ENCODE results near the gene SBK2. TPM values are rescaled to one million over a fixed set of nuclear protein-coding genes. Genes with fewer than 3 reads are reported as not detected.
A peak's percentile ranks its signal among the peaks of the same experiment; 100 is the strongest.
"Not testable (repeated sequence)": the region's sequence is repeated elsewhere in the genome, so short reads cannot be mapped to it uniquely, and the experiment has no call there.

Gene SBK2, protein sequence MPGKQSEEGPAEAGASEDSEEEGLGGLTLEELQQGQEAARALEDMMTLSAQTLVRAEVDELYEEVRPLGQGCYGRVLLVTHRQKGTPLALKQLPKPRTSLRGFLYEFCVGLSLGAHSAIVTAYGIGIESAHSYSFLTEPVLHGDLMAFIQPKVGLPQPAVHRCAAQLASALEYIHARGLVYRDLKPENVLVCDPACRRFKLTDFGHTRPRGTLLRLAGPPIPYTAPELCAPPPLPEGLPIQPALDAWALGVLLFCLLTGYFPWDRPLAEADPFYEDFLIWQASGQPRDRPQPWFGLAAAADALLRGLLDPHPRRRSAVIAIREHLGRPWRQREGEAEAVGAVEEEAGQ
- not detected for total RNA-seq

DNA sequence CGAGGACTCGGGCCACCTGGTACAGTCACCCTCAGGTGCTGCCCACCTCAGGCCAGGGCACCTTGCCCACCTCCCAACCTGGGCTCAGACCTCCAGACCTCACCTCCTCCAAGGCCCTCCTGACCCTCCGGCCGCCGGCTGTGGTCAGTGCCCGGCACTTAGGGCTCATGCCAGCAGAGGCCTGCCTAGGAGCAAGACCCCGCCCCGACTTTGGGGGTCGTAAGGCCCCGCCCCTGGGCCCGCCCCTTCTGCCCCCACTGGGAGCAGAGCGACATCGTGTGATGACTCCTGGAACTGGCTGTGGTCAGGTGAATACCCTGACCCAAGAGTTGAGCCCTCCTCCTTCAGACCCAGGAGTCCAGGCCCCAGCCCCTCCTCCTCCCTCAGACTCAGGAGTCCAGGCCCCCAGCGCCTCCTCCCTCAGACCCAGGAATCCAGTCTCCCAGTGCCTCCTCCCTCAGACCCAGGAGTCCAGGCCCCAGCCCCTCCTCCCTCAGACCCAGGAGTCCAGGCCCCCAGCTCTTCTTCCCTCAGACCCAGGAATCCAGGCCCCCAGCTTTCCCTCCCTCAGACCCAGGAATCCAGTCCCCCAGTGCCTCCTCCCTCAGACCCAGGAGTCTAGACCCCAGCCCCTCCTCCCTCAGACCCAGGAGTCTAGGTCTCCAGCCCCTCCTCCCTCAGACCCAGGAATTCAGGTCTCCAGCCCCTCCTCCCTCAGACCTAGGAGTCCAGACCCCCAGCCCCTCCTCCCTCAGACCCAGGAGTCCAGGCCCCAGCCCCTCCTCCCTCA, at the start of gene SBK2:
TSS of gene SBK2 (minus strand) at position 183 of the 790 bp plus-strand sequence. CDS start 839 bp downstream, outside the sequence.
- Mint-ChIP-seq H3K36me3 (ENCODE audit: low read depth) (no peaks in the 10 kb centered on the region), H3K4me3 (no peak within 1 kb of the TSS), H3K27ac (no peak within 1 kb of the TSS), H3K4me1 (no peaks in the 10 kb centered on the region), H3K9me3 (no peaks in the 10 kb centered on the region), H3K27me3 (no peaks in the 10 kb centered on the region)
- ChIA-PET CTCF (no interaction called here), POLR2A (no interaction called here)
- DNase-seq: no peak

- DNase-seq: no peak
- POLR2A ChIA-PET: no interaction called here
- Mint-ChIP-seq H3K36me3 (ENCODE audit: low read depth) (no peaks in the 10 kb centered on the region), H3K27ac (no peak overlapping the region), H3K4me3 (no peak overlapping the region), H3K9me3 (no peaks in the 10 kb centered on the region), H3K4me1 (peaks cover 26% of the 10 kb centered on the region), H3K27me3 (peaks cover 24% of the 10 kb centered on the region)
- CTCF ChIA-PET: interaction anchor here (0.8 kb wide), 1 partner anchor 20 kb away, joined by 3 read pairs; no protein-coding TSS in a partner anchor
Observed at GRCh38 chr19:55585658-55586339, 48.9 kb upstream of the SBK2 start.

GRCh38 chr19:55584871-55585270, 47.9 kb upstream of the SBK2 start:
- ChIA-PET CTCF (interaction anchor here (0.8 kb wide), 1 partner anchor 21 kb away, joined by 3 read pairs; no protein-coding TSS in a partner anchor), POLR2A (no interaction called here)
- peaks cover 29% of the 10 kb centered on the region for H3K4me1 Mint-ChIP-seq
- no peak for DNase-seq
- peaks cover 24% of the 10 kb centered on the region for H3K27me3 Mint-ChIP-seq
- no peaks in the 10 kb centered on the region for H3K9me3 Mint-ChIP-seq
- H3K27ac Mint-ChIP-seq: no peak overlapping the region
- no peak overlapping the region for H3K4me3 Mint-ChIP-seq
- peaks cover under 1% of the 10 kb centered on the region for H3K36me3 Mint-ChIP-seq (ENCODE audit: low read depth)

DNA sequence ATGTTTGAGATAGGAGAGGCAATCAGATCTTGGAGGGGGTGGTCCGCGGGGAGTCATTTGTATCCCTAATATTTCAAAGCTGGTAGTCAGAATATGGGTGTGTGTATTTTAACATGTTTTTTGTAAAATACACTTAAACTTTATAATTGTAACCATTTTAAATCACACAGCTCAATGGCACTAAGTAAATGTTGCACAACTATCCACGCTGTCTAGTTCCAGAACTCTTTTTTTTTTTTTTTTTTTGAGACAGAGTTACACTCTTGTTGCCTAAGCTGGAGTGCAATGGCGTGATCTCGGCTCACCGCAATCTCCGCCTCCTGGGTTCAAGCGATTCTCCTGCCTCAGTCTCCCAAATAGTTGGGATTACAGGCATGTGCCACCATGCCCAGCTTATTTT, 47.0 kb upstream of the SBK2 start:
- peaks cover 34% of the 10 kb centered on the region for H3K4me1 Mint-ChIP-seq
- DNase-seq; H3K36me3 Mint-ChIP-seq (ENCODE audit: low read depth); H3K27ac Mint-ChIP-seq; H3K9me3 Mint-ChIP-seq; POLR2A ChIA-PET; H3K4me3 Mint-ChIP-seq: not testable (repeated sequence)
- CTCF ChIA-PET: interaction anchor here (0.6 to 1.4 kb wide), 3 partner anchors 22 to 442 kb away, joined by 3 to 9 read pairs (median 3); partner anchors contain the start of gene ZNF865
- peaks cover 24% of the 10 kb centered on the region for H3K27me3 Mint-ChIP-seq

GRCh38 chr19:55582284-55582683, 45.4 kb upstream of the SBK2 start:
- not testable (repeated sequence) for H3K4me3 Mint-ChIP-seq; H3K9me3 Mint-ChIP-seq; H3K27ac Mint-ChIP-seq; H3K36me3 Mint-ChIP-seq (ENCODE audit: low read depth); DNase-seq
- POLR2A ChIA-PET: interaction anchor here (2.4 to 2.7 kb wide), 2 partner anchors 17 to 23 kb away, joined by 7 to 12 read pairs; partner anchors contain the start of genes FIZ1 and ZNF865
- Mint-ChIP-seq H3K4me1 (peaks cover 31% of the 10 kb centered on the region), H3K27me3 (peaks cover 22% of the 10 kb centered on the region)
- CTCF ChIA-PET: interaction anchor here (1.0 to 1.5 kb wide), 3 partner anchors 17 to 51 kb away, joined by 3 to 4 read pairs (median 3); partner anchors contain the start of genes FIZ1 and ZNF865

GRCh38 chr19:55581823-55582223, 44.9 kb upstream of the SBK2 start:
- H3K4me3 Mint-ChIP-seq: no peak overlapping the region
- POLR2A ChIA-PET: interaction anchor here (0.8 to 2.7 kb wide), 4 partner anchors 11 to 44 kb away, joined by 3 to 12 read pairs (median 8); partner anchors contain the start of genes FIZ1 and ZNF865

GRCh38 chr19:55581145-55581822, 44.4 kb upstream of the SBK2 start:
- peaks cover 9% of the 10 kb centered on the region for H3K36me3 Mint-ChIP-seq (ENCODE audit: low read depth)
- CTCF ChIA-PET: interaction anchor here (0.7 to 1.5 kb wide), 4 partner anchors 24 to 52 kb away, joined by 3 to 5 read pairs (median 4); partner anchors contain the start of gene ZNF865
- POLR2A ChIA-PET: interaction anchor here (0.8 to 2.7 kb wide), 6 partner anchors 11 to 55 kb away, joined by 3 to 12 read pairs (median 5); partner anchors contain the start of genes FIZ1 and ZNF865
- H3K4me1 Mint-ChIP-seq: peaks cover 27% of the 10 kb centered on the region
- peak overlapping the region; percentile 84 for H3K4me3 Mint-ChIP-seq
- H3K27ac Mint-ChIP-seq: peak overlapping the region; percentile 44
- peaks cover 17% of the 10 kb centered on the region for H3K27me3 Mint-ChIP-seq
- no peak for DNase-seq
- no peaks in the 10 kb centered on the region for H3K9me3 Mint-ChIP-seq

More at GRCh38 chr19:55581823-55582223, 44.9 kb upstream of the SBK2 start:
- peaks cover 27% of the 10 kb centered on the region for H3K4me1 Mint-ChIP-seq
- CTCF ChIA-PET: interaction anchor here (1.3 to 1.5 kb wide), 2 partner anchors 24 to 51 kb away, joined by 3 to 4 read pairs; partner anchors contain the start of gene ZNF865
- H3K27ac Mint-ChIP-seq: no peak overlapping the region
- H3K27me3 Mint-ChIP-seq: peaks cover 19% of the 10 kb centered on the region
- no peaks in the 10 kb centered on the region for H3K9me3 Mint-ChIP-seq
- peaks cover 7% of the 10 kb centered on the region for H3K36me3 Mint-ChIP-seq (ENCODE audit: low read depth)
- no peak for DNase-seq

DNA sequence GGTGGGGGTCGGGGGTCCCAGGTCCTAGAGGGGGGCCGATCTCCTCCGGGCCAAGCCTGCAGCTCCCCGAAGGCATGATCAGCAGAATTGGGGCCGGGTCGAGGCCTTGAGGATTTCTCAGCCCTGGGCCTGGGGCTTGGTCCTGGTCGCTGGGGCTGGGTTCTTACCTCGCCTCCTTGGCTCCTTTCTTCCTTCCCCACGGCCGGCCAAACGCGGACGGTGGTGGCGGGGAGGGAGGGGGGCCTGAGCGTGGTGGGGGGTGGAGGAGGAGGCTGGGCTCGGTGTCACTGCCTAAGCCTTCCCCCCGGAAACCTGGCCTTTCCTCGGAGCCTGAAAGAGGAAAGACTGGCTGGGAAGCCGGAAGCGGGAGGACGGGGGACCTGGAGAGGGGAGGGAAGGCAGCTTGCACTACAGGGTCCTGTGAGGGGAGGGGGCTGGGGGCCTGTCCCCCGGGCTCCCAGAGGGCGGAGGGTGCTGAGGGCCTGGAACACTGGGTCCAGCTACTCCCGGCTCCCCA, 43.8 kb upstream of the SBK2 start, which contains the start of gene ZNF579:
TSS of gene ZNF579 (minus strand) at position 221 of the 517 bp plus-strand sequence. CDS start 1,209 bp downstream, outside the sequence.
- Mint-ChIP-seq H3K4me1 (peaks cover 25% of the 10 kb centered on the region), H3K27ac (peak within 1 kb of the TSS; percentile 71), H3K27me3 (peaks cover 13% of the 10 kb centered on the region), H3K9me3 (no peaks in the 10 kb centered on the region), H3K36me3 (ENCODE audit: low read depth) (peaks cover 9% of the 10 kb centered on the region), H3K4me3 (peak within 1 kb of the TSS; percentile 84)
- DNase-seq: peak; percentile 75
- POLR2A ChIA-PET: interaction anchor here (1.0 to 2.7 kb wide), 5 partner anchors 18 to 56 kb away, joined by 3 to 12 read pairs (median 7); partner anchors contain the start of genes FIZ1 and ZNF865
- CTCF ChIA-PET: interaction anchor here (0.7 to 1.5 kb wide), 3 partner anchors 25 to 52 kb away, joined by 3 to 5 read pairs (median 4); partner anchors contain the start of gene ZNF865

GRCh38 chr19:55579766-55580621, 43.1 kb upstream of the SBK2 start:
- POLR2A ChIA-PET: interaction anchor here (1.0 to 2.7 kb wide), 5 partner anchors 19 to 56 kb away, joined by 3 to 12 read pairs (median 7); partner anchors contain the start of genes FIZ1 and ZNF865
- H3K9me3 Mint-ChIP-seq: no peaks in the 10 kb centered on the region
- peak overlapping the region; percentile 84 for H3K4me3 Mint-ChIP-seq
- CTCF ChIA-PET: interaction anchor here (0.7 to 1.3 kb wide), 2 partner anchors 27 to 53 kb away, joined by 4 to 5 read pairs; no protein-coding TSS in a partner anchor
- peak overlapping the region; percentile 71 for H3K27ac Mint-ChIP-seq
- DNase-seq: no peak
- peaks cover 20% of the 10 kb centered on the region for H3K4me1 Mint-ChIP-seq
- H3K27me3 Mint-ChIP-seq: peaks cover 6% of the 10 kb centered on the region
- H3K36me3 Mint-ChIP-seq (ENCODE audit: low read depth): peaks cover 9% of the 10 kb centered on the region

DNA sequence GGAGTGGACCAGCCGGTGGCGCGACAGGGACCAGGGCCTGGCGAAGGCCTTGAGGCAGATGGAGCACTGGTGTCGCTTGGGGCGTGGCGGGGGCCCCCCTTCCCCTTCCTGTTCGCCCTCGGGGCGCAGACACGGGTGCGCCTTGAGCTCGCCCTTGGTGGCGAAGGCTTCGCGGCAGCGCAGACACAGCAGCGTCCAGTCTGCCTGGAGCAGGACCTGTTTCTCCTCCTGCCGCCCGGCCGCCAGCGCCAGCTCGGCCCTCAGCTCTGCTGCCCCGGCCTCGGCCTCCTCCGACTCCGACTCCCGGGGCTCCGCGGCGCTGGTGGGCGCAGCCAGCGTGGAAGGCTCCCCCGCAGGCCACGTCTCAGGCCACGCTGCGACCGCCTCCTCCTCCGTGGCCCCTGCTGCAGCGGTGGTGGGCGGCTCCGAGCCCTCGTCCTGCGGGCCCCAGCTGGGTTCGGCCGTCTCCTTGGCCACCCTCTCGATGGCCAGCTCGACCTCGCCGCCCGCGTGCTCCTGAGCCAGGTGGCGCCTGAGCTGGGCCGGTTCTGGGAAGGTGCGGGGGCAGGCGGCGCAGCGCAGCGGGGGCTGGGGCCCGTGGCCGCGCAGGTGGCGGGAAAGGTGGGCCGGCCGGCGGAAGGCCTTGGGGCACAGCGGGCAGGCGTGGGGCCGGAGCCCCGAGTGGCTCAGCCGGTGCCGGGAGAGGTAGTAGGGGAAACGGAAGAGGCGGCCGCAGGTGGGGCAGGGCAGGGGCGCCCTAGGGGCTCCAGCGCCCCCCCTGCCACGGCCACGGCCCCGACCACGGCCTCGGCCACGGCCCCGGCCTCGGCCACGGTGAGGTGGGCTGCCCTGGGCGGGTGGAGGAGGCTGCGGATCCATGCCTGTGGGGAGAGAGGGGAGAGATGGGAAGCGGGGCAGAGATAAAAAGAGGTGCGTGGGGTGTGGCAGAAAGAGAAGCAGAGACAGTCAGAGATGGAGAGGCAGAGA, 42.1 kb upstream of the SBK2 start:
- POLR2A ChIA-PET: no interaction called here
- CTCF ChIA-PET: no interaction called here
- Mint-ChIP-seq H3K4me1 (peaks cover 20% of the 10 kb centered on the region), H3K9me3 (no peaks in the 10 kb centered on the region), H3K36me3 (ENCODE audit: low read depth) (peaks cover 9% of the 10 kb centered on the region), H3K27ac (peak overlapping the region; percentile 71), H3K27me3 (no peaks in the 10 kb centered on the region), H3K4me3 (peak overlapping the region; percentile 84)
- DNase-seq: no peak

Data from activated CD4-positive, alpha-beta memory T cell treated with anti-CD3 and anti-CD28 coated beads, Interleukin-2, amount 10 ng/mL, durations not matched to agents 7 days and 5 days (primary cell).